Measurements from ENCODE around the gene GIMAP8. TPM values are rescaled to one million over a fixed set of nuclear protein-coding genes. Genes with fewer than 3 reads are reported as not detected.
A peak's percentile ranks its signal among the peaks of the same experiment; 100 is the strongest.

Gene GIMAP8
- total and polyA plus RNA-seq, 2 experiments from 2014 or later: 0.06 TPM; not detected in 1

DNA sequence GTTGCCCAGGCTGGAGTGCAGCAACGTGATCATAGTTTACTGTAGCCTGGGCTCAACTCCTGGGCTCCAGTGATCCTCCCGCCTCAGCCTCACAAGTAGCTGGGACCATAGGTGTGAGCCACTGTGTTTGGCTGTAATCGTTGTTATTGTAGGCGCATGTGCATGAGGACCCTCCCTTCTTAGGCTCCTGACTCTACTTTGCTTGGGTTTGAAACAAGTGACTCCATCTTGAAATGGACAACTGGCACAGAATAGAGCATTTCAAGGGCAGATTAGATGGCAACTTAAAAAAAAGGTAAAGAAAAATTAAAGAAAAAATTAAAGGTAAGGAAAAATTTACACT lies 15.4 kb upstream of the GIMAP8 start (continued):
- TF ChIP-seq, protein P1, sequence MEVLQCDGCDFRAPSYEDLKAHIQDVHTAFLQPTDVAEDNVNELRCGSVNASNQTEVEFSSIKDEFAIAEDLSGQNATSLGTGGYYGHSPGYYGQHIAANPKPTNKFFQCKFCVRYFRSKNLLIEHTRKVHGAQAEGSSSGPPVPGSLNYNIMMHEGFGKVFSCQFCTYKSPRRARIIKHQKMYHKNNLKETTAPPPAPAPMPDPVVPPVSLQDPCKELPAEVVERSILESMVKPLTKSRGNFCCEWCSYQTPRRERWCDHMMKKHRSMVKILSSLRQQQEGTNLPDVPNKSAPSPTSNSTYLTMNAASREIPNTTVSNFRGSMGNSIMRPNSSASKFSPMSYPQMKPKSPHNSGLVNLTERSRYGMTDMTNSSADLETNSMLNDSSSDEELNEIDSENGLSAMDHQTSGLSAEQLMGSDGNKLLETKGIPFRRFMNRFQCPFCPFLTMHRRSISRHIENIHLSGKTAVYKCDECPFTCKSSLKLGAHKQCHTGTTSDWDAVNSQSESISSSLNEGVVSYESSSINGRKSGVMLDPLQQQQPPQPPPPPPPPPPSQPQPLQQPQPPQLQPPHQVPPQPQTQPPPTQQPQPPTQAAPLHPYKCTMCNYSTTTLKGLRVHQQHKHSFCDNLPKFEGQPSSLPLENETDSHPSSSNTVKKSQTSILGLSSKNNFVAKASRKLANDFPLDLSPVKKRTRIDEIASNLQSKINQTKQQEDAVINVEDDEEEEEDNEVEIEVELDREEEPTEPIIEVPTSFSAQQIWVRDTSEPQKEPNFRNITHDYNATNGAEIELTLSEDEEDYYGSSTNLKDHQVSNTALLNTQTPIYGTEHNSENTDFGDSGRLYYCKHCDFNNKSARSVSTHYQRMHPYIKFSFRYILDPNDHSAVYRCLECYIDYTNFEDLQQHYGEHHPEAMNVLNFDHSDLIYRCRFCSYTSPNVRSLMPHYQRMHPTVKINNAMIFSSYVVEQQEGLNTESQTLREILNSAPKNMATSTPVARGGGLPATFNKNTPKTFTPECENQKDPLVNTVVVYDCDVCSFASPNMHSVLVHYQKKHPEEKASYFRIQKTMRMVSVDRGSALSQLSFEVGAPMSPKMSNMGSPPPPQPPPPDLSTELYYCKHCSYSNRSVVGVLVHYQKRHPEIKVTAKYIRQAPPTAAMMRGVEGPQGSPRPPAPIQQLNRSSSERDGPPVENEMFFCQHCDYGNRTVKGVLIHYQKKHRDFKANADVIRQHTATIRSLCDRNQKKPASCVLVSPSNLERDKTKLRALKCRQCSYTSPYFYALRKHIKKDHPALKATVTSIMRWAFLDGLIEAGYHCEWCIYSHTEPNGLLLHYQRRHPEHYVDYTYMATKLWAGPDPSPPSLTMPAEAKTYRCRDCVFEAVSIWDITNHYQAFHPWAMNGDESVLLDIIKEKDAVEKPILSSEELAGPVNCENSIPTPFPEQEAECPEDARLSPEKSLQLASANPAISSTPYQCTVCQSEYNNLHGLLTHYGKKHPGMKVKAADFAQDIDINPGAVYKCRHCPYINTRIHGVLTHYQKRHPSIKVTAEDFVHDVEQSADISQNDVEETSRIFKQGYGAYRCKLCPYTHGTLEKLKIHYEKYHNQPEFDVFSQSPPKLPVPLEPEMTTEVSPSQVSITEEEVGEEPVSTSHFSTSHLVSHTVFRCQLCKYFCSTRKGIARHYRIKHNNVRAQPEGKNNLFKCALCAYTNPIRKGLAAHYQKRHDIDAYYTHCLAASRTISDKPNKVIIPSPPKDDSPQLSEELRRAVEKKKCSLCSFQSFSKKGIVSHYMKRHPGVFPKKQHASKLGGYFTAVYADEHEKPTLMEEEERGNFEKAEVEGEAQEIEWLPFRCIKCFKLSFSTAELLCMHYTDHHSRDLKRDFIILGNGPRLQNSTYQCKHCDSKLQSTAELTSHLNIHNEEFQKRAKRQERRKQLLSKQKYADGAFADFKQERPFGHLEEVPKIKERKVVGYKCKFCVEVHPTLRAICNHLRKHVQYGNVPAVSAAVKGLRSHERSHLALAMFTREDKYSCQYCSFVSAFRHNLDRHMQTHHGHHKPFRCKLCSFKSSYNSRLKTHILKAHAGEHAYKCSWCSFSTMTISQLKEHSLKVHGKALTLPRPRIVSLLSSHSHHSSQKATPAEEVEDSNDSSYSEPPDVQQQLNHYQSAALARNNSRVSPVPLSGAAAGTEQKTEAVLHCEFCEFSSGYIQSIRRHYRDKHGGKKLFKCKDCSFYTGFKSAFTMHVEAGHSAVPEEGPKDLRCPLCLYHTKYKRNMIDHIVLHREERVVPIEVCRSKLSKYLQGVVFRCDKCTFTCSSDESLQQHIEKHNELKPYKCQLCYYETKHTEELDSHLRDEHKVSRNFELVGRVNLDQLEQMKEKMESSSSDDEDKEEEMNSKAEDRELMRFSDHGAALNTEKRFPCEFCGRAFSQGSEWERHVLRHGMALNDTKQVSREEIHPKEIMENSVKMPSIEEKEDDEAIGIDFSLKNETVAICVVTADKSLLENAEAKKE (CRISPR knock-in tag; IDR thresholded peaks at IDR 0.05): no peak
- TF ChIP-seq ZNF114 (CRISPR knock-in tag; IDR thresholded peaks at IDR 0.05) (no peak), POLR2AphosphoS5 (IDR thresholded peaks at IDR 0.05; ENCODE audit: low read depth) (no peak), JUNB (IDR thresholded peaks at IDR 0.05; ENCODE audit: unreplicated experiment) (no peak), ZNF331 (CRISPR knock-in tag; IDR thresholded peaks at IDR 0.05; ENCODE audit: low read depth) (no peak)
- TF ChIP-seq, protein P2, sequence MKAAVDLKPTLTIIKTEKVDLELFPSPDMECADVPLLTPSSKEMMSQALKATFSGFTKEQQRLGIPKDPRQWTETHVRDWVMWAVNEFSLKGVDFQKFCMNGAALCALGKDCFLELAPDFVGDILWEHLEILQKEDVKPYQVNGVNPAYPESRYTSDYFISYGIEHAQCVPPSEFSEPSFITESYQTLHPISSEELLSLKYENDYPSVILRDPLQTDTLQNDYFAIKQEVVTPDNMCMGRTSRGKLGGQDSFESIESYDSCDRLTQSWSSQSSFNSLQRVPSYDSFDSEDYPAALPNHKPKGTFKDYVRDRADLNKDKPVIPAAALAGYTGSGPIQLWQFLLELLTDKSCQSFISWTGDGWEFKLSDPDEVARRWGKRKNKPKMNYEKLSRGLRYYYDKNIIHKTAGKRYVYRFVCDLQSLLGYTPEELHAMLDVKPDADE (IDR thresholded peaks at IDR 0.05): no peak

DNA sequence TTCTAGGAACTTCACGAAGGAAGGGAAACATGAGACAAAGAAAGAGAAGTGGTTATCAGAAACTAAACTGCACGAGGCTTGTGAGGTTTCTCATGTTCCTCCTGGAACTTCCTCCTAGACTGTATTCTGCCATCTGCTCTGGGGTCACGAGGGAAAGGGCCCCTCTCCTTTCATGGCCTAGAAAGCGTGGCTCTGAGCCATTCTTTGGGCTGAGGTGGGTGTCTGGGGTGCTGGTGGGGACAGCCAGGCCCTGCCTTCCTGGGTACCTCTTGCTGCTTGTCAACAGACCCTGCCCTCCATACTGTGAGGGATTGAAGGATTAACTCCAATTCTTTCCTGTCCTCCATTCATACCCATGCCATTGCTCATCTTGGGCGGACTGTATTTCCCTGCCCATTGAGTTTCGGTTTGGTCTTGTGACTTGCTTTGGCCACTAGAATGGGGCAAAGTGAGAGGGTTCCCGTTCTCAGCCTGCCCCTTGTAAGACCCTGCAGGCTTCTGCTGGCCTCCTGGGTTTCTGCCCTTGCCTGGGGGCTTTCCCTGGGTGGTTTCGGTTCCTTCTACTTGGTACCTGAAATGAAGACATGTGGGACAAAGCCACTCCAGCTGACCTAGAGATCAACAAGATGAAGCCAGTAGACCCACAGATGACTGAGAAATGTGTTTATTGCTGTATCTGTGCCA lies 14.9 kb upstream of the GIMAP8 start:
- Mint-ChIP-seq H3K27me3 (ENCODE audit: insufficient read depth, low read depth, poor library complexity) (no peaks in the 10 kb centered on the region), H3K36me3 (ENCODE audit: low read depth) (no peaks in the 10 kb centered on the region), H3K4me1 (no peaks in the 10 kb centered on the region), H3K9me3 (no peaks in the 10 kb centered on the region), H3K27ac (no peak overlapping the region), H3K4me3 (no peak overlapping the region)
- Histone ChIP-seq H3K4me2 (no peak overlapping the region), H3K27me3 (ENCODE audit: insufficient read depth) (no peaks in the 10 kb centered on the region), H3K27ac (ENCODE audit: low read depth) (no peak overlapping the region), H3K9me2 (ENCODE audit: insufficient read depth) (no peaks in the 10 kb centered on the region), H3K4me1 (ENCODE audit: insufficient read depth) (no peaks in the 10 kb centered on the region), H3K36me3 (ENCODE audit: insufficient read depth) (no peaks in the 10 kb centered on the region), H3F3A (replicated peaks; ENCODE audit: low read depth) (no peaks in the 10 kb centered on the region), H2AFZ (0 out of 2 replicates have a peak overlapping the region, but pooled peaks have one; percentile 3), H3K4me3 (no peak overlapping the region), H3K79me2 (replicated peaks; ENCODE audit: insufficient read depth) (no peaks in the 10 kb centered on the region), H4K20me1 (replicated peaks; ENCODE audit: insufficient read depth) (no peaks in the 10 kb centered on the region)
- ATAC-seq (no peak), DNase-seq (ENCODE audit: low spot score) (no peak)
- no peak for TF ChIP-seq CREB1 (CRISPR knock-in tag; IDR thresholded peaks at IDR 0.05; ENCODE audit: low read depth)
- TF ChIP-seq, protein P3, sequence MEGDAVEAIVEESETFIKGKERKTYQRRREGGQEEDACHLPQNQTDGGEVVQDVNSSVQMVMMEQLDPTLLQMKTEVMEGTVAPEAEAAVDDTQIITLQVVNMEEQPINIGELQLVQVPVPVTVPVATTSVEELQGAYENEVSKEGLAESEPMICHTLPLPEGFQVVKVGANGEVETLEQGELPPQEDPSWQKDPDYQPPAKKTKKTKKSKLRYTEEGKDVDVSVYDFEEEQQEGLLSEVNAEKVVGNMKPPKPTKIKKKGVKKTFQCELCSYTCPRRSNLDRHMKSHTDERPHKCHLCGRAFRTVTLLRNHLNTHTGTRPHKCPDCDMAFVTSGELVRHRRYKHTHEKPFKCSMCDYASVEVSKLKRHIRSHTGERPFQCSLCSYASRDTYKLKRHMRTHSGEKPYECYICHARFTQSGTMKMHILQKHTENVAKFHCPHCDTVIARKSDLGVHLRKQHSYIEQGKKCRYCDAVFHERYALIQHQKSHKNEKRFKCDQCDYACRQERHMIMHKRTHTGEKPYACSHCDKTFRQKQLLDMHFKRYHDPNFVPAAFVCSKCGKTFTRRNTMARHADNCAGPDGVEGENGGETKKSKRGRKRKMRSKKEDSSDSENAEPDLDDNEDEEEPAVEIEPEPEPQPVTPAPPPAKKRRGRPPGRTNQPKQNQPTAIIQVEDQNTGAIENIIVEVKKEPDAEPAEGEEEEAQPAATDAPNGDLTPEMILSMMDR (conservative IDR thresholded peaks at IDR 0.05; ENCODE audit: low read depth in 2 of 2): no peak
- TF ChIP-seq ZNF331 (CRISPR knock-in tag; IDR thresholded peaks at IDR 0.05; ENCODE audit: low read depth): no peak
- TF ChIP-seq, protein P4, sequence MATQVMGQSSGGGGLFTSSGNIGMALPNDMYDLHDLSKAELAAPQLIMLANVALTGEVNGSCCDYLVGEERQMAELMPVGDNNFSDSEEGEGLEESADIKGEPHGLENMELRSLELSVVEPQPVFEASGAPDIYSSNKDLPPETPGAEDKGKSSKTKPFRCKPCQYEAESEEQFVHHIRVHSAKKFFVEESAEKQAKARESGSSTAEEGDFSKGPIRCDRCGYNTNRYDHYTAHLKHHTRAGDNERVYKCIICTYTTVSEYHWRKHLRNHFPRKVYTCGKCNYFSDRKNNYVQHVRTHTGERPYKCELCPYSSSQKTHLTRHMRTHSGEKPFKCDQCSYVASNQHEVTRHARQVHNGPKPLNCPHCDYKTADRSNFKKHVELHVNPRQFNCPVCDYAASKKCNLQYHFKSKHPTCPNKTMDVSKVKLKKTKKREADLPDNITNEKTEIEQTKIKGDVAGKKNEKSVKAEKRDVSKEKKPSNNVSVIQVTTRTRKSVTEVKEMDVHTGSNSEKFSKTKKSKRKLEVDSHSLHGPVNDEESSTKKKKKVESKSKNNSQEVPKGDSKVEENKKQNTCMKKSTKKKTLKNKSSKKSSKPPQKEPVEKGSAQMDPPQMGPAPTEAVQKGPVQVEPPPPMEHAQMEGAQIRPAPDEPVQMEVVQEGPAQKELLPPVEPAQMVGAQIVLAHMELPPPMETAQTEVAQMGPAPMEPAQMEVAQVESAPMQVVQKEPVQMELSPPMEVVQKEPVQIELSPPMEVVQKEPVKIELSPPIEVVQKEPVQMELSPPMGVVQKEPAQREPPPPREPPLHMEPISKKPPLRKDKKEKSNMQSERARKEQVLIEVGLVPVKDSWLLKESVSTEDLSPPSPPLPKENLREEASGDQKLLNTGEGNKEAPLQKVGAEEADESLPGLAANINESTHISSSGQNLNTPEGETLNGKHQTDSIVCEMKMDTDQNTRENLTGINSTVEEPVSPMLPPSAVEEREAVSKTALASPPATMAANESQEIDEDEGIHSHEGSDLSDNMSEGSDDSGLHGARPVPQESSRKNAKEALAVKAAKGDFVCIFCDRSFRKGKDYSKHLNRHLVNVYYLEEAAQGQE (IDR thresholded peaks at IDR 0.05; ENCODE audit: unreplicated experiment): no peak
- TF ChIP-seq EZH2 (IDR thresholded peaks at IDR 0.05; ENCODE audit: low read depth, unreplicated experiment): no peak
- no peak for TF ChIP-seq NANOG (IDR thresholded peaks at IDR 0.05; ENCODE audit: borderline replicate concordance)

Measured in GM23338 (cell line).